SW 1271 (cell line): ENCODE measurements around the gene FZD8.

Experiments used
- DNase-seq, 2 experiments: peaks; one replicate each; lab custom pipeline; 2025; lab: John Stamatoyannopoulos, UW

Gene FZD8

DNA sequence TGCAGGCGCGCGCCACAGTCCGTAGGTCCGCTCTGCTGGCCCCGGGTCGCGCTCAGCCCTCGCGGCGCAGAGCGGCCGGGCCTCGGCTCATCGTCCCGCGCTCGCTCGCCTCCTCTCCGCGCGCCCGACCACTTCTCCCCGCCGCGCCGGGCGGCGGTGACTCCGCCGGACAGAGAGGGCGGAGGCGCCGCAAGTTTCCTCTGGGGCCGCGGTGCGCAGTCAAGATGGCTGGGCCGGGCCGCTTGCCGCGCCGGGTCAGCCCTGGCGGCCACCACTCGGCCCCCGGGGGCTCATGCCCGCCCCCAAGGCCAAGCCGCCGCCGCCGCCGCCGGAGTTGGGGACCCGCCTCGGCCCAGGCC lies 441 bp downstream of the FZD8 start:
- no peak for DNase-seq

DNA sequence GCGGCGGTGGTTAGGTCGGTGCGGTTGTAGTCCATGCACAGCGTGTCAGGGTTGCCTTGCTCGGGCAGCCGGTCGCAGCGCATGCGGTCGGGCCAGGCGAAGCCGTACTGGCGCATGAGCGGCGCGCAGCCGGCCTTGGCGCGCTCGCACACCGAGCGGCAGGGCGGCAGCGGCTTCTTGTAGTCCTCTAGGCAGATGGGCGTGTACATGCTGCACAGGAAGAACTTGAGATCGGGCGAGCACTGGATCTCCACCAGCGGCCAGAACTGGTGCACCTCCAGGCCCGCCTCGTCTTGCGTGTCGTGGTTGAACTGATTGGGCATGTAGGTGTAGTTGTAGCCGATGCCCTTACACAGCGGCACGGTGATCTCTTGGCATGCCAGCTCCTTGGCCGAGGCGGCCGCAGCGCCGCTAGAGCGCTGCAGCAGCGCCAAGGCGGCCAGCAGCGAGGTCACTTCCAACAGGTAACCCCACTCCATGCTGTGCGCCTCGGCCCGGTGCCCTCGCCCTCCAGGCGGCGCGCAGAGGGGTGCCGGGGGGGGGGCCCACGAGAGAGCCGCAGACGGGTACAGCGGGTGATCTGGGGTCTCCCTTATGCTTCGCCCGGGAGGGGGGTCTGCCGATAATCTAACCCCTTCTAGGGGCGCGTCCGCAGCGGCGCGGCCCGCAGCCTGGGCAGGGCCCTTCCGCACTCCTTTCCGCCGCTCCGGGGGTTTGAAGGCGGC lies 983 bp downstream of the FZD8 start:
- peak in 1 of 2 experiments; percentile 54 for DNase-seq

DNA sequence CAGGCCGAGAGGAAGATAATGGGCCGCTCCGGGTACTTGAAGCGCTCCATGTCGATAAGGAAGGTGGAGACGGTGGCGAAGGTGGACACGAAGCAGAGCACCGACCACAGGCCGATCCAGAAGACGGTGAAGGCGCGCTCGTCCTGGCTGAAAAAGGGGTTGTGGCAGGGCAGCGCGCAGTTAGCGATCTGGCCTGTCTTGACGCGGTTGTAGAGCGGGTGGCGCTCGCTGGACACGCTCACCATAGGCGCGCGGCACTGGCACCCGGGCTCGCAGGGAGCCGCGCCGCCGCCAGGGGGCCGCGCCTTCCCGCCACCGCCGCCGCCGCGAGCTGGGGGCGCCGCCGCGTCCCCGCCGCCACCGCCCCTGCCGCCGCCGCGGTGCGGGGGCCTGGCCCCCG lies 1.6 kb downstream of the FZD8 start:
- peak; percentile 30 to 67 for DNase-seq

GRCh38 chr10:35639728-35640401 lies 2.2 kb downstream of the FZD8 start:
- peak in 1 of 2 experiments; percentile 39 for DNase-seq

DNA sequence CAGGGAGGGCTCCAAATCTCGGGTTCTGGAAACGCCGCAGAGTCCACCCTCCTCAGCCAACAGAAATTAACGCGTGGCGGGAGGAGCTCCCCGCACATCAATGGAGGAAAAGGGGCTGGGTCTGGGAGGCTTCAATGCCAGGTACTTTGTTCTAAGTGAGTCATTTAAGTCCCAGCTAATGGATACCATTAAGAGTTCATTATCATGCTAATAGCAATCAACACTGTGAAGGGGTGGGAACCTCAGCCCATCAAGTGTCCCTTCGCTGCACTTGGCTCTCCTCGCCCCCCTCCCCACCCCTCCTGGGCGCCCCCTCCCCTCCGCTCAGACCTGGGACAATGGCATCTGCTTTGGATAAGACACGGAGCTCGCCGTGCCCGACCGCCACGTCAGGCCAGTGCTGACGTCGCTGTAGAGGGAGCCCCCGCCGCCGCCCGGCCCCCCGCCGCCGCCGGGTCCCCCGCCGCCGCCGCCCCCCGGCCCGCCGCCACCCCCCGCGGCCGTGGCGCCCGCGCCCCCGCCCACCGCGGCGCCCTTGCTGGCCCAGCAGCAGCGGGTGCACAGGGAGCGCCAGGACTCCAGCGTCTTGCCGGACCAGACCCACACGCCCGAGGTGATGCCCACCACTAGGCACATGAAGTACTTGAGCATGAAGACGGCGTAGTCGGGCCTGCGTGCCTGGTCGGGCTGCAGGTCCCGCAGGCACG lies 2.9 kb downstream of the FZD8 start:
- DNase-seq = no peak

DNA sequence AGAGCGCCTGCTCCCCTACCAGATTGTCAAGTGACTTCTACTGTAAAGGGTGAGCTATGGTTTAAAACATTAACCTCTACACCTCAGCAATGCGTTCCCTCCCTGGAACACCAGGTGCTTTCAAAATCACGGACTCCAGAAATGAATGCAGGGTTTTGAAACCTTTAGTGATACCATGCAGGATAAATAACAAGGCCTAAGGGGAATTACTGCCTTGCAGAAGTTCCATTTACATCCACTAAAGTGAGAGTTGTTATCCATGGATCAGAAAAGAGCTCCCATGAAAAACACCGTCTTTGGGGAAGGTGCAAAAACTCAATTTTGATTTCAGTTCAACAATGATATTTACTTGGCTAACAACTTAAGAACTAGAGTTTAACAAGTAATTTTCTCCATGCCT lies 4.0 kb downstream of the FZD8 start:
- DNase-seq = no peak

- DNase-seq = no peak
These were observed 4.6 kb downstream of the FZD8 start for GRCh38 chr10:35637462-35637861.

DNA sequence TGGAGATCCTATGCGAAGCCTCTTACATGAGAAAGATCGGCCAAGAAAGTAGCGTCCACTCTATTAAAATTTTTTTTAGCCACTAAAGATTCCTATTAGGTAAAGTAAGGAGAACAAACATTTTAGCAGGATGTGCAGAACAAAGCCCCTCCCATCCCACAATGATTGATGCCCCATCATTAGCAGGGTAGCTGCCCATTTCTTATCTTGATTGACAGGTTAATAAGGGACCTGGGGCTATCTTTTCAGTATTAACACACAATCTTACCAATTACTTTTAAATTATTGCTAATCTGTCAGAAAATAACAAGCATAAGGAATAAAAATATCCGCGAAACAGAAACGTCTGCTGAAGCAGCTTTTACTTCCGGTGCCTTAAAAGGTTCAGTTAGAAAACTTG lies 5.1 kb downstream of the FZD8 start:
- DNase-seq = no peak

DNA sequence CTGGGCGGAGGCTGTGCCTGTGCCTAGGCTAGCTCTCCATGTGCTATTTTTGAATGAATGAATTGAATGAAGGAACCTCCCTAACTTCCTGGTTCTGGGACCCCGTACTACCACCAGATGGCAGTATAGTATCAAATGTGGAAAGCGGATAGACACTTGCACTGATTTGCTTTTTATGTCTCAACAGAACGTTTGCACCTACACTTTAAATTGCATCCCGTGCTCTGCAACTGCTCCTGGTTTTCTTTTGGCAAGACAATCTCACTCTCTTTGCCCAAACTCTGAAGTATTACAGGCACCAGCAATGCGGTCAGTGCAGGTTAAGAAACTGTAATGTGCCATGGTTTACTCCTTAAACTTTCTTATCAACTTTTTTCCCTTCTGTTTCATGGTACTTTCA lies 6.5 kb downstream of the FZD8 start:
- DNase-seq = peak; percentile 14 to 60

DNA sequence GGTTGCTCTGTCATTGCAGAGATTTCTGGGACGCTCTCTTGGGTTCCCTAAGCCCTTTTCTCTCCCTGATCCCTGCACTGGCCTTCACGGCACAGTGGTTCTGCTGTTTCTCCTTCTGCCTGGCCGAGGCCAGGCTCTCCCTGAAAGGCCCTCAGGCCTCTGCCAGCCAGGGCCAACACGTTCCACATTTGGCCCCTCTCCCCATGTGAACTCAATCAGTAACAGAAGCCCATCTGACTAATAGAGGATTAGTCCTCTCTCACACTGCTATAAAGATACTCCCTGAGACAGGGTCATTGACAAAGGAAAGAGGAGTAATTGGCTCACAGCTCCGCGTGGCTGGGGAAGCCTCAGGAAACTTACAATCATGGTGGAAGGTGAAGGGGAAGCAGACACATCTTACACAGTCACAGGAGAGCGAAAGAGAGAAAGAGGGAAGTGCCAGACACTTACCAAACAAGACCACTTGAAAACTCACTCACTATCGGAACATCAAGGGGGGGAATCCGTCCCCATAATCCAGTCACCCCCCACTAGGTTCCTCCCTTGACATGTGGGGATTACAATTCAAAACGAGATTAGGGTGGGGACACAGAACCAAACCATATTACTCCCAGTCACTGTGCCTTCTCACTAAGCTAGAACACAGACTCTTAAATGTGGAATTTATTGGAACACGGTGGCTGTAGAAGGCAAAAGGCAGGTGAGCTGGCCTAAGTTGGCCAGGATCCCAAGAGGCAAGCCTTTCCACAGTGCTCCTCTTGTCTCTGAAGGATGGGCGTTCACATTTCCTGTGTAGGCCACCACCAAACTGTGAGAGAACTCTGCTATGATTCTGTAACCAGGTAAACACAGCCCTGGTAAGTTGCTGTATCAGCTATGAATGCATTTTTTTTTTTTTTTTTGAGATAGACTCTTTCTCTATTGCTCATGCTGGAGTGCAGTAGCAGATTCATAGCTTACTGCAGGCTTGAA lies 8.8 kb downstream of the FZD8 start:
- no peak for DNase-seq

- DNase-seq = peak in 1 of 2 experiments; percentile 13
These were observed 10.1 kb downstream of the FZD8 start for GRCh38 chr10:35632027-35632426.

- no peak for DNase-seq
These were observed 10.7 kb downstream of the FZD8 start for GRCh38 chr10:35631404-35631803.

DNA sequence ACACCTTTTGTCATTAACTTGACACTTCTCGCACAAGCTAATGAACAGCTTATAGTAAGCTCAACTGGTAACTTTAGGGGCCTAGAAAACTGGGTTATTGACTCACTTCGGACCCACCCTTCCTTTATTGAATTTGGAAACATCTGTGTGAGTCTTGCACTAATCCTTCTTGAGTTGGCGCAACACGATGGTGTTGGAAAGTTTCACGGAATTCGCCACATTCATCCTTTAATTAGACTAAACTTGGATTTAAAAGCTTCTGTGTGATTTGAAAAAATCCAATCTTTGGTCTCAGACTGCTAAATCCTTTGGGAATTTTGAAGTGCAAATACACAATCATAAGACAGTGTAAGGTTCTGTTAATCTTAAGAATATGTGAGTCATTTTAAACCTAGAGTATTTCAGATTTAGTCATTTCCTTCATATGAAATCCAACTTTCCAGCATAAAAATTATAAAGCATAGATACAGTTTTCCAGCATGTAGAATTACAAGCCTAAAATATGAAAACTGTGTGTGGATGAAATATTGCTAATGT lies 15.1 kb downstream of the FZD8 start:
- no peak for DNase-seq

DNA sequence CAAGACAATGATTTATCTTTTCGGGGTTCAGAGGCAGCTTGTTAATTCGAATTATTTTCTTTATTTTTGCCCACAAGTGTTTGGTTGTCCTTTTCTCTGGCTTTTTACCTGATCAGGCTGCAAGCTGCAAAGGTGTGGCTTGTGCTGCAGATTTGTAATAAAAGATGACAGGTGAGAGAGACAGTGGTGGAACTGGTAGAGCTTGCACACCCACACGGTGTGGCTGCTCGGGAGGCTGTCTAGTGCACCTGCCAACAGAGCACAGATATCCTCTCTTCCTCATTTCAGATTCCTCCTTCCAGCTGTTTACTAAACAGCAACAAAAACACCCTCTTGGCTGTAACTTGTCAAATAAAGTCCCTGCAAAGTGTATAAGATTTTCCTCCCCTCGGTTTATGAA lies 27.8 kb downstream of the FZD8 start:
- DNase-seq = no peak

DNA sequence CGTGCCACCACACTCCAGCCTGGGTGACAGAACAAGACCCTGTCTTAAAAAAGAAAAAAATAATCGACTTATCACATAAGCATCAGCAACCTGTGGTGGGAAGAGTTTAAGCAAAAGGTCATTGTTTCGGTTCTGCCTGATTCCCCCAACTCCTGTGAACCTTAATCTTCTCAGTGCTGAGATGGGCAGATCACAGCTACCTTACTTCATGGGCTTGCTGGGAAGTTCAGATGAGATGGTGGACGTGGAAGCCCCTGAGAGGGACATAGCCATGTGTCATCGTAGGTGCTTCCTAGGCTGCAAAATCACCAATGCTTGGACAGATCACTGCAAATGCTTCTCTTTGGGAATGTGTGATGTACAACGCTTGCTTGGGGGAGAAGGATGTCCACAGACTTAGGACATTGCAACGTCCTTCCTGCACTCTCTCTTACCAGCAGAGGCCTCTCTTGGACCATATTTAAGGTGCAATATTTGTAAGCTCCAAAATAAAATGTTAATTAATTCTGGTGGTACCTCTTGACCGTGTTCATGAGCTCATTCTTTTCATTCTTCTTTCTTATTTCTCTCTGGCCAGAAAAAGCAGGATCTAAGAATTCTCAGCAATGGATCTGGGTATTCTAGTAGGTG lies 28.4 kb downstream of the FZD8 start:
- DNase-seq = peak in 1 of 2 experiments; percentile 7

GRCh38 chr10:35613107-35613440 lies 29.0 kb downstream of the FZD8 start:
- no peak for DNase-seq

GRCh38 chr10:35612385-35613106 lies 29.6 kb downstream of the FZD8 start:
- no peak for DNase-seq

DNA sequence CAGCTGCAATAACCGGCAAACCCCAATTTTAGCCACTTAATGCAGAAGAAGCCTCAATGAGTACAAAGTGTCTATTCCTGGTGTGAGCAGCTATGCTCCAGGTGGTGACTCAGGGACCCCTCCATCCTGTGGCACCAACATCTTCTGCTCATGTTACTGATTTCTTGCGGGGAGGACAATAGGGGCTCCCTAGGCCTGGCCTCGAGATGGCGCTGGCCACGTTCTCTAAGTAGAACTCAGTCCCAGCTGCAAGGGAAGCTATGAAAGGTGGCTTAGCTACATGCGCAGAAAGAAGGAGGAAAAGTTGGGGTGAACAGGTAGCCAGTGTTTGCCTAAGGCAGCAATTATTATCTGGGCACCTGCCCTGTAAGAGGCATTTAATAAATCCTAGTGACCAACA lies 30.3 kb downstream of the FZD8 start:
- no peak for DNase-seq

- no peak for DNase-seq
These were observed 33.8 kb downstream of the FZD8 start for GRCh38 chr10:35608328-35608672.

- no peak for DNase-seq
These were observed 34.4 kb downstream of the FZD8 start for GRCh38 chr10:35607475-35608327.
